Pancreas (tissue), 10 donors: ENCODE results near the gene TOP3B. TPM values are rescaled to one million over a fixed set of nuclear protein-coding genes. Genes with fewer than 3 reads are reported as not detected.

ENCODE experiments used
- ATAC-seq, 4 donors: fragments of 200-7000 bp; cut with Tn5 transposase; one replicate each; pipeline versions ENCODE4 v1.8.0 to v1.9.1; 2020; ENCODE audit warnings: mild to moderate bottlenecking in 4 of 4, moderate library complexity in 4 of 4
- DNase-seq, 6 donors: peaks; one replicate each; pipeline ENCODE4 v3.0.0-alpha.2; 2020
- FAIRE-seq: peaks from 2 replicates; lab custom pipeline; 2012; peaks lifted over from hg19 to GRCh38; lab: Jason Lieb, UNC
- H3K27ac ChIP-seq, 4 donors: fragments of 200-600 bp; sonication (generic); 1 replicate in 3 of 4; 2 replicates in 1 of 4; pipeline versions ENCODE4 v1.5.0 to v1.8.0; 2020
- H3K27me3 ChIP-seq, 4 donors: fragments of 200-600 bp; one replicate each; pipeline ENCODE4 v1.8.0; 2021
- H3K36me3 ChIP-seq, 3 donors: fragments of 200-600 bp; sonication (generic) in 1 of 3; one replicate each; pipeline versions ENCODE4 v1.5.0 to v1.8.0; 2020 to 2021
- H3K4me1 ChIP-seq, 3 donors: fragments of 200-600 bp; one replicate each; pipeline ENCODE4 v1.8.0; 2021
- H3K4me3 ChIP-seq, 4 donors: fragments of 200-600 bp; sonication (generic) in 2 of 4; one replicate each; pipeline versions ENCODE4 v1.5.0 to v1.8.0; 2020 to 2021
- H3K9me3 ChIP-seq, 4 donors: fragments of 200-600 bp; one replicate each; pipeline ENCODE4 v1.8.0; 2021
- CTCF ChIP-seq, 4 donors: fragments of 200-600 bp; sonication (generic) in 3 of 4; IDR thresholded peaks; one replicate each; pipeline versions ENCODE4 v1.5.0 to v1.8.0; 2021; ENCODE audit warnings: antibody characterized with exemption in 4 of 4
- WGBS, 2 donors: extraction: QIAGEN DNeasy Blood & Tissue Kit; methylation state at CpG; one replicate each; pipeline ENCODE4 v1.1.7; 2013; 5-methylcytosine and 5-hydroxymethylcytosine counted together
- intact Hi-C, 3 donors: fragments of 100-400 bp; cut with DNase I; formaldehyde crosslinking; loops; one replicate each; pipeline versions ENCODE4 v1.11.1 to v1.14.2; 2022
- polyA plus RNA-seq, 2 donors: library from polyadenylated mRNA; stranded (reverse); fragments of 200-250 nt; gene quantifications; one replicate each; pipeline ENCODE4 v1.2.3, GENCODE V29; 2013
- total RNA-seq, 6 donors: library from RNA; stranded (reverse); fragmentation: NEBNext Ultra II Directional in 4 of 6; extraction: Animal tissue kit (Norgen Biotek cat#: 25700) in 4 of 6; gene quantifications; one replicate each; pipeline versions ENCODE4 v1.2.1 to v1.2.4, GENCODE V29; 2021 to 2023
- donor health status: healthy with polysubstance abuse.
- donor health status: DM: no; HTN: no; CAD: no; lungs with moderate emphysema.
- donor health status: DM: no; HTN: no; CAD: no.
- donor health status: control.
- donor health status: control.
- donor health status: Bipolar disorder and iron deficiency.
- donor health status: DM: yes; HTN: yes; CAD: no.
- donor health status: DM: no; HTN: no; CAD: no.
- donor health status: DM: no; HTN: no; CAD: no.
- donor health status: DM: yes; HTN: yes; CAD: no.

TOP3B gene
- 10 to 100 TPM in 2 of 6 donors, 1 to 10 TPM in 4; 6.7 to 17.3 (median 9.4) TPM for total RNA-seq
- polyA plus RNA-seq = 10 to 100 TPM; 18.0 to 20.5 TPM

- no peaks in the 10 kb centered on the region for H3K9me3 ChIP-seq
- no peak for TF ChIP-seq CTCF (IDR thresholded peaks at IDR 0.05)
- H3K27ac ChIP-seq = peak within 1 kb of the TSS; percentile 30 to 46 (median 40)
- intact Hi-C loops = no loop called here
- FAIRE-seq (no peak), DNase-seq (peak; percentile 71 to 95 (median 82)), ATAC-seq (peak; percentile 96 to 98 (median 98))
- H3K27me3 ChIP-seq = no peaks in the 10 kb centered on the region
- peak within 1 kb of the TSS; percentile 60 to 99 (median 94) for H3K4me3 ChIP-seq
- peaks cover 4 to 10% (median 6%) of the 10 kb centered on the region in 3 donors for H3K4me1 ChIP-seq
- 0 to 1% methylated on average over 53 to 54 of the region's 54 CpGs for WGBS, 2 donors
- H3K36me3 ChIP-seq = no peaks in the 10 kb centered on the region
Measured at GRCh38 chr22:21982338-21982965, at the start of gene TOP3B. Gene TOP3B (minus strand): TSS chr22:21982787. CDS start chr22:21975709, 7,078 bp downstream.

- H3K27me3 ChIP-seq = no peaks in the 10 kb centered on the region
- FAIRE-seq (no peak), DNase-seq (no peak), ATAC-seq (no peak)
- no peaks in the 10 kb centered on the region for H3K9me3 ChIP-seq
- intact Hi-C loops = no loop called here
- H3K36me3 ChIP-seq = no peaks in the 10 kb centered on the region
- no peak overlapping the region for H3K4me3 ChIP-seq
- H3K27ac ChIP-seq = no peak overlapping the region
- no peaks in the 10 kb centered on the region for H3K4me1 ChIP-seq
- no peak for TF ChIP-seq CTCF (IDR thresholded peaks at IDR 0.05)
- WGBS, 2 donors = 77 to 82% methylated on average over 9 of the region's 9 CpGs
Measured at GRCh38 chr22:22031183-22031945, 48.8 kb upstream of the TOP3B start.

- ATAC-seq (peak in 1 of 4 donors; percentile 46), DNase-seq (no peak), FAIRE-seq (no peak)
- no peaks in the 10 kb centered on the region for H3K36me3 ChIP-seq
- H3K27me3 ChIP-seq = no peaks in the 10 kb centered on the region
- H3K9me3 ChIP-seq = no peaks in the 10 kb centered on the region
- intact Hi-C loops = no loop called here
- H3K4me1 ChIP-seq = no peaks in the 10 kb centered on the region
- no peak overlapping the region for H3K27ac ChIP-seq
- no peak for TF ChIP-seq CTCF (IDR thresholded peaks at IDR 0.05)
- H3K4me3 ChIP-seq = no peak overlapping the region
- WGBS, 2 donors = 59 to 64% methylated on average over 7 of the region's 7 CpGs
Measured at GRCh38 chr22:22030493-22031182, 48.1 kb upstream of the TOP3B start.

GRCh38 chr22:22027955-22028354 lies 45.4 kb upstream of the TOP3B start:
- Histone ChIP-seq H3K9me3 (no peaks in the 10 kb centered on the region), H3K27me3 (no peaks in the 10 kb centered on the region), H3K4me3 (no peak overlapping the region), H3K27ac (no peak overlapping the region), H3K36me3 (no peaks in the 10 kb centered on the region), H3K4me1 (no peaks in the 10 kb centered on the region)
- intact Hi-C loops = no loop called here
- FAIRE-seq = no peak
- TF ChIP-seq CTCF (IDR thresholded peaks at IDR 0.05) = no peak
- no peak for ATAC-seq
- DNase-seq = no peak
- WGBS, 2 donors = 89 to 91% methylated on average over 3 of the region's 3 CpGs
